Measurements from ENCODE around the gene STXBP4.
"Not testable (repeated sequence)": the region's sequence is repeated elsewhere in the genome, so short reads cannot be mapped to it uniquely, and the experiment has no call there.

The STXBP4 gene

GRCh38 chr17:55062921-55063320, 94.4 kb downstream of the STXBP4 start:
- Histone ChIP-seq H3K4me1 (ENCODE audit: control insufficient read depth, insufficient read depth, low read length) (no peaks in the 10 kb centered on the region), H3K4me3 (ENCODE audit: low read length) (no peak overlapping the region), H3K36me3 (ENCODE audit: control insufficient read depth, insufficient read depth, low read length) (no peaks in the 10 kb centered on the region), H3K9ac (ENCODE audit: low read length) (no peak overlapping the region), H3K9me3 (ENCODE audit: control insufficient read depth, low read length) (no peaks in the 10 kb centered on the region), H3K27me3 (ENCODE audit: control insufficient read depth, insufficient read depth, low read length) (no peaks in the 10 kb centered on the region)

- Histone ChIP-seq H3K9ac (ENCODE audit: low read length) (no peak overlapping the region), H3K36me3 (ENCODE audit: control insufficient read depth, insufficient read depth, low read length) (no peaks in the 10 kb centered on the region), H3K4me3 (ENCODE audit: low read length) (no peak overlapping the region), H3K4me1 (ENCODE audit: control insufficient read depth, insufficient read depth, low read length) (no peaks in the 10 kb centered on the region), H3K9me3 (ENCODE audit: control insufficient read depth, low read length) (no peaks in the 10 kb centered on the region), H3K27me3 (ENCODE audit: control insufficient read depth, insufficient read depth, low read length) (no peaks in the 10 kb centered on the region)
Observed at GRCh38 chr17:55063885-55064874, 95.6 kb downstream of the STXBP4 start.

- no peaks in the 10 kb centered on the region for H3K27me3 ChIP-seq (ENCODE audit: control insufficient read depth, insufficient read depth, low read length)
- H3K4me3 ChIP-seq (ENCODE audit: low read length): no peak overlapping the region
Observed at GRCh38 chr17:55067697-55068439, 99.3 kb downstream of the STXBP4 start.

GRCh38 chr17:55068862-55069811, 100.6 kb downstream of the STXBP4 start:
- Histone ChIP-seq H3K27me3 (ENCODE audit: control insufficient read depth, insufficient read depth, low read length) (no peaks in the 10 kb centered on the region), H3K9ac (ENCODE audit: low read length) (no peak overlapping the region), H3K9me3 (ENCODE audit: control insufficient read depth, low read length) (no peaks in the 10 kb centered on the region), H3K36me3 (ENCODE audit: control insufficient read depth, insufficient read depth, low read length) (no peaks in the 10 kb centered on the region), H3K4me1 (ENCODE audit: control insufficient read depth, insufficient read depth, low read length) (no peaks in the 10 kb centered on the region), H3K4me3 (ENCODE audit: low read length) (no peak overlapping the region)

More at GRCh38 chr17:55067697-55068439, 99.3 kb downstream of the STXBP4 start:
- H3K9ac ChIP-seq (ENCODE audit: low read length): no peak overlapping the region
- H3K9me3 ChIP-seq (ENCODE audit: control insufficient read depth, low read length): no peaks in the 10 kb centered on the region
- no peaks in the 10 kb centered on the region for H3K4me1 ChIP-seq (ENCODE audit: control insufficient read depth, insufficient read depth, low read length)
- H3K36me3 ChIP-seq (ENCODE audit: control insufficient read depth, insufficient read depth, low read length): no peaks in the 10 kb centered on the region

- H3K9ac ChIP-seq (ENCODE audit: low read length): no peak overlapping the region
- H3K36me3 ChIP-seq (ENCODE audit: control insufficient read depth, insufficient read depth, low read length): no peaks in the 10 kb centered on the region
- no peak overlapping the region for H3K4me3 ChIP-seq (ENCODE audit: low read length)
- H3K9me3 ChIP-seq (ENCODE audit: control insufficient read depth, low read length): no peaks in the 10 kb centered on the region
- no peaks in the 10 kb centered on the region for H3K27me3 ChIP-seq (ENCODE audit: control insufficient read depth, insufficient read depth, low read length)
- no peaks in the 10 kb centered on the region for H3K4me1 ChIP-seq (ENCODE audit: control insufficient read depth, insufficient read depth, low read length)
Observed at GRCh38 chr17:55069983-55070529, 101.5 kb downstream of the STXBP4 start.

- no peaks in the 10 kb centered on the region for H3K4me1 ChIP-seq (ENCODE audit: control insufficient read depth, insufficient read depth, low read length)
- no peaks in the 10 kb centered on the region for H3K9me3 ChIP-seq (ENCODE audit: control insufficient read depth, low read length)
- no peak overlapping the region for H3K4me3 ChIP-seq (ENCODE audit: low read length)
- H3K9ac ChIP-seq (ENCODE audit: low read length): no peak overlapping the region
- H3K36me3 ChIP-seq (ENCODE audit: control insufficient read depth, insufficient read depth, low read length): no peaks in the 10 kb centered on the region
- no peaks in the 10 kb centered on the region for H3K27me3 ChIP-seq (ENCODE audit: control insufficient read depth, insufficient read depth, low read length)
Observed at GRCh38 chr17:55072898-55073297, 104.3 kb downstream of the STXBP4 start.

GRCh38 chr17:55073467-55073866, 104.9 kb downstream of the STXBP4 start:
- not testable (repeated sequence) for H3K27me3 ChIP-seq (ENCODE audit: control insufficient read depth, insufficient read depth, low read length); H3K36me3 ChIP-seq (ENCODE audit: control insufficient read depth, insufficient read depth, low read length); H3K4me3 ChIP-seq (ENCODE audit: low read length); H3K9me3 ChIP-seq (ENCODE audit: control insufficient read depth, low read length); H3K9ac ChIP-seq (ENCODE audit: low read length); H3K4me1 ChIP-seq (ENCODE audit: control insufficient read depth, insufficient read depth, low read length)

- Histone ChIP-seq H3K4me1 (ENCODE audit: control insufficient read depth, insufficient read depth, low read length) (no peaks in the 10 kb centered on the region), H3K27me3 (ENCODE audit: control insufficient read depth, insufficient read depth, low read length) (no peaks in the 10 kb centered on the region), H3K4me3 (ENCODE audit: low read length) (no peak overlapping the region), H3K9me3 (ENCODE audit: control insufficient read depth, low read length) (no peaks in the 10 kb centered on the region), H3K9ac (ENCODE audit: low read length) (no peak overlapping the region), H3K36me3 (ENCODE audit: control insufficient read depth, insufficient read depth, low read length) (no peaks in the 10 kb centered on the region)
Observed at GRCh38 chr17:55081559-55081958, 113.0 kb downstream of the STXBP4 start.

GRCh38 chr17:55086635-55087058, 118.1 kb downstream of the STXBP4 start:
- no peaks in the 10 kb centered on the region for H3K27me3 ChIP-seq (ENCODE audit: control insufficient read depth, insufficient read depth, low read length)

GRCh38 chr17:55089256-55089655, 120.7 kb downstream of the STXBP4 start:
- Histone ChIP-seq H3K9ac (ENCODE audit: low read length) (no peak overlapping the region), H3K4me3 (ENCODE audit: low read length) (no peak overlapping the region)

More at GRCh38 chr17:55086635-55087058, 118.1 kb downstream of the STXBP4 start:
- H3K36me3 ChIP-seq (ENCODE audit: control insufficient read depth, insufficient read depth, low read length): no peaks in the 10 kb centered on the region
- no peaks in the 10 kb centered on the region for H3K4me1 ChIP-seq (ENCODE audit: control insufficient read depth, insufficient read depth, low read length)
- no peaks in the 10 kb centered on the region for H3K9me3 ChIP-seq (ENCODE audit: control insufficient read depth, low read length)
- H3K4me3 ChIP-seq (ENCODE audit: low read length): no peak overlapping the region
- no peak overlapping the region for H3K9ac ChIP-seq (ENCODE audit: low read length)

GRCh38 chr17:55090079-55090492, 121.5 kb downstream of the STXBP4 start:
- Histone ChIP-seq H3K9ac (ENCODE audit: low read length) (no peak overlapping the region), H3K9me3 (ENCODE audit: control insufficient read depth, low read length) (no peaks in the 10 kb centered on the region), H3K4me1 (ENCODE audit: control insufficient read depth, insufficient read depth, low read length) (no peaks in the 10 kb centered on the region), H3K4me3 (ENCODE audit: low read length) (no peak overlapping the region), H3K27me3 (ENCODE audit: control insufficient read depth, insufficient read depth, low read length) (no peaks in the 10 kb centered on the region), H3K36me3 (ENCODE audit: control insufficient read depth, insufficient read depth, low read length) (no peaks in the 10 kb centered on the region)

More at GRCh38 chr17:55089256-55089655, 120.7 kb downstream of the STXBP4 start:
- Histone ChIP-seq H3K36me3 (ENCODE audit: control insufficient read depth, insufficient read depth, low read length) (no peaks in the 10 kb centered on the region), H3K4me1 (ENCODE audit: control insufficient read depth, insufficient read depth, low read length) (no peaks in the 10 kb centered on the region), H3K27me3 (ENCODE audit: control insufficient read depth, insufficient read depth, low read length) (no peaks in the 10 kb centered on the region), H3K9me3 (ENCODE audit: control insufficient read depth, low read length) (no peaks in the 10 kb centered on the region)
